HepG2 (cell line): ENCODE measurements around the gene FAM118A. TPM values are rescaled to one million over a fixed set of nuclear protein-coding genes. Genes with fewer than 3 reads are reported as not detected.

ENCODE experiments used
- ATF4 ChIP-seq, 2 experiments: fragments of 450-650 bp in 1 of 2; sonication (generic) in 1 of 2; formaldehyde crosslinking; IDR thresholded peaks; 2 replicates each; pipeline versions ENCODE4 v1.5.0 to v1.8.0; 2020 to 2022; ENCODE audit warnings: mild to moderate bottlenecking in 1 of 2, missing genetic modification reagents in 1 of 2
- HDAC1 ChIP-seq: sonication (generic); formaldehyde crosslinking; IDR thresholded peaks from 2 replicates; pipeline ENCODE4 v1.5.1; 2020; ENCODE audit warnings: mild to moderate bottlenecking, missing genetic modification reagents
- HMG20A ChIP-seq: IDR thresholded peaks from 2 replicates; pipeline ENCODE4 v1.6.1; 2016; ENCODE audit warnings: borderline replicate concordance
- HNRNPLL ChIP-seq: fragments of 200-400 bp; formaldehyde crosslinking; IDR thresholded peaks from 2 replicates; pipeline ENCODE4 v1.6.1; 2017; ENCODE audit warnings: mild to moderate bottlenecking, low read depth, low read length; ENCODE audit not compliant: poor library complexity, severe bottlenecking
- KLF16 ChIP-seq, 2 experiments: sonication (generic) in 1 of 2; formaldehyde crosslinking in 1 of 2; IDR thresholded peaks; 2 replicates each; pipeline versions ENCODE4 v1.6.1 to v1.8.0; 2016 to 2023; ENCODE audit warnings: missing genetic modification reagents in 2 of 2, missing compliant biosample characterization in 1 of 2
- MEF2D ChIP-seq: sonication (generic); formaldehyde crosslinking; IDR thresholded peaks from 2 replicates; pipeline ENCODE4 v1.5.1; 2020; ENCODE audit warnings: mild to moderate bottlenecking, missing genetic modification reagents
- PRDM4 ChIP-seq: sonication (generic); formaldehyde crosslinking; IDR thresholded peaks from 2 replicates; pipeline ENCODE4 v1.9.0; 2021; ENCODE audit warnings: missing genetic modification reagents, borderline replicate concordance
- RFX3 ChIP-seq: IDR thresholded peaks from 2 replicates; pipeline ENCODE4 v1.6.1; 2016; ENCODE audit warnings: missing biosample characterization, missing genetic modification reagents
- ZBTB33 ChIP-seq: sonication (generic); formaldehyde crosslinking; IDR thresholded peaks from 2 replicates; pipeline ENCODE4 v1.4.0; 2020; ENCODE audit warnings: missing genetic modification reagents
- ZGPAT ChIP-seq: IDR thresholded peaks from 2 replicates; pipeline ENCODE4 v1.6.1; 2016; ENCODE audit warnings: mild to moderate bottlenecking
- ZNF546 ChIP-seq: sonication (generic); formaldehyde crosslinking; conservative IDR thresholded peaks from 2 replicates; pipeline ENCODE4 v1.8.1; 2023; ENCODE audit warnings: mild to moderate bottlenecking, missing genetic modification reagents
- ZNF567 ChIP-seq: sonication (generic); formaldehyde crosslinking; IDR thresholded peaks from 2 replicates; pipeline ENCODE4 v1.8.1; 2023; ENCODE audit warnings: mild to moderate bottlenecking, missing genetic modification reagents, borderline replicate concordance
- ZNF687 ChIP-seq: sonication (generic); formaldehyde crosslinking; IDR thresholded peaks from 2 replicates; pipeline ENCODE4 v1.5.1; 2020; ENCODE audit warnings: mild to moderate bottlenecking, missing genetic modification reagents, moderate library complexity
- ZNF766 ChIP-seq: sonication (generic); formaldehyde crosslinking; IDR thresholded peaks from 2 replicates; pipeline ENCODE4 v1.5.0; 2020; ENCODE audit warnings: missing genetic modification reagents, borderline replicate concordance
- ZNF784 ChIP-seq: sonication (generic); formaldehyde crosslinking; IDR thresholded peaks from 2 replicates; pipeline ENCODE4 v1.5.1; 2020; ENCODE audit warnings: missing genetic modification reagents, mild to moderate bottlenecking, borderline replicate concordance
- polyA plus RNA-seq, 8 experiments: library from polyadenylated mRNA; depleted of rRNA in 3 of 8; stranded (reverse) in 7 of 8; unstranded in 1 of 8; fragments of >200 nt; fragmentation: Illumina TruSeq in 4 of 8; extraction: Trizol in 4 of 8; gene quantifications; 2 replicates each; pipeline versions ENCODE4 v1.2.1 to v1.2.3, GENCODE V29; 2011 to 2016; ENCODE audit warnings: low read depth in 4 of 8, missing spikeins in 1 of 8, mixed read lengths in 1 of 8; ENCODE audit not compliant: insufficient read depth in 1 of 8
- total RNA-seq, 5 experiments: library from RNA; depleted of rRNA; stranded (reverse); fragments of >200 nt; fragmentation: Illumina TruSeq; extraction: Trizol; gene quantifications; 2 replicates each; pipeline ENCODE4 v1.2.3, GENCODE V29; 2016; ENCODE audit warnings: low read depth in 1 of 5

Gene FAM118A
- total and polyA plus RNA-seq, 2 of the 13 experiments (the other 11 are each of a cell fraction or from before 2014, with no cell fraction given), result 36.7 to 48.2 TPM

- TF ChIP-seq ZNF687 (CRISPR knock-in tag) (peak; percentile 99), PRDM4 (CRISPR knock-in tag) (no peak), ATF4 (CRISPR knock-in tag; IDR thresholded peaks at IDR 0.05) (peak in 1 of 2 experiments; percentile 59; a peak in 1 of 4 replicates), HNRNPLL (peak; percentile 27), ZNF546 (CRISPR knock-in tag) (no peak), ZNF784 (CRISPR knock-in tag) (no peak), ZNF766 (peak; percentile 85; the same call in 1 of the 2 replicates), HMG20A (CRISPR knock-in tag) (peak; percentile 55; the same call in 1 of the 2 replicates), ZBTB33 (peak; percentile 78), ZGPAT (CRISPR knock-in tag) (peak; percentile 69), MEF2D (CRISPR knock-in tag) (peak; percentile 83), HDAC1 (CRISPR knock-in tag) (peak; percentile 87; the same call in 1 of the 2 replicates), RFX3 (CRISPR knock-in tag) (no peak), ZNF567 (peak; percentile 53; the same call in 1 of the 2 replicates), KLF16 (CRISPR knock-in tag; IDR thresholded peaks at IDR 0.05) (peak in 1 of 2 experiments; percentile 86; a peak in 1 of 4 replicates)
Measured at GRCh38 chr22:45263463-45264269, 46.1 kb upstream of the FAM118A start (continued).
